ENCODE data around the gene REV3L. TPM values are rescaled to one million over a fixed set of nuclear protein-coding genes. Genes with fewer than 3 reads are reported as not detected.
A peak's percentile ranks its signal among the peaks of the same experiment; 100 is the strongest.

REV3L gene
- total and polyA plus RNA-seq, 2 of the 13 experiments (the other 11 are each of a cell fraction or from before 2014, with no cell fraction given) = 12.8 to 31.3 TPM

- TF ChIP-seq SAFB2 (CRISPR knock-in tag; IDR thresholded peaks at IDR 0.05; ENCODE audit: borderline replicate concordance, low read depth) (no peak), ZC3H4 (CRISPR knock-in tag; IDR thresholded peaks at IDR 0.05; ENCODE audit: borderline replicate concordance) (no peak), GATA4 (IDR thresholded peaks at IDR 0.05; ENCODE audit: borderline replicate concordance, low read depth) (no peak), ZBTB38 (CRISPR knock-in tag; IDR thresholded peaks at IDR 0.05) (no peak), ZNF124 (CRISPR knock-in tag; IDR thresholded peaks at IDR 0.05) (0 out of 2 replicates have a peak, but pooled peaks have one; percentile 36), TGIF2 (CRISPR knock-in tag; IDR thresholded peaks at IDR 0.05) (no peak), GZF1 (CRISPR knock-in tag; IDR thresholded peaks at IDR 0.05) (no peak), ETS1 (CRISPR knock-in tag; IDR thresholded peaks at IDR 0.05) (no peak), RFX1 (IDR thresholded peaks at IDR 0.05) (no peak), LRRFIP1 (CRISPR knock-in tag; conservative IDR thresholded peaks at IDR 0.05) (no peak), ZNF557 (CRISPR knock-in tag; IDR thresholded peaks at IDR 0.05) (no peak), MXD4 (CRISPR knock-in tag; IDR thresholded peaks at IDR 0.05) (no peak), SRSF4 (IDR thresholded peaks at IDR 0.05; ENCODE audit: low read depth, low read length, poor library complexity, severe bottlenecking) (no peak), NCOR1 (IDR thresholded peaks at IDR 0.05; ENCODE audit: borderline replicate concordance, low read length) (no peak), ZFYVE20 (CRISPR knock-in tag; IDR thresholded peaks at IDR 0.05; ENCODE audit: borderline replicate concordance, low read depth) (no peak), ARID3A (IDR thresholded peaks at IDR 0.05; ENCODE audit: low read depth, low read length) (peak; percentile 49; the same call in 1 of the 2 replicates), AHDC1 (CRISPR knock-in tag; IDR thresholded peaks at IDR 0.05; ENCODE audit: borderline replicate concordance) (0 out of 2 replicates have a peak, but pooled peaks have one; percentile 15), ZNF501 (CRISPR knock-in tag; IDR thresholded peaks at IDR 0.05) (no peak), PPARG (CRISPR knock-in tag; conservative IDR thresholded peaks at IDR 0.05) (no peak)
Measured at GRCh38 chr6:111427341-111428116, 55.5 kb downstream of the REV3L start (continued).

All from HepG2 (cell line).